K562 (cell line): ENCODE results near the gene GASK1A. TPM values are rescaled to one million over a fixed set of nuclear protein-coding genes. Genes with fewer than 3 reads are reported as not detected.

Experiments used
- ATAC-seq: fragments of 200-7000 bp; cut with Tn5 transposase; 3 replicates; pipeline ENCODE4 v1.9.1; 2020; ENCODE audit warnings: moderate library complexity
- BruUV-seq: library from RNA; stranded (reverse); fragments of 400-500 nt; replicated peaks from 2 replicates; lab custom pipeline; 2021; lab: Mats Ljungman, UMichigan
- CTCF ChIA-PET: fragments of 300-600 bp; formaldehyde crosslinking; extraction: SDS; loops from one replicate; lab custom pipeline; 2021; ENCODE audit warnings: low intra/inter-chr PET ratio; lab: Yijun Ruan, JAX
- POLR2A ChIA-PET: fragments of 300-600, 350-650 bp; sonication (Branson Sonifier 250); formaldehyde crosslinking; extraction: SDS; loops from one replicate; lab custom pipeline; 2021; ENCODE audit warnings: antibody characterized with exemption, inconsistent platforms; lab: Yijun Ruan, JAX
- DNase-seq, 4 experiments: peaks; one replicate each; pipeline versions ENCODE4 v3.0.0 to v3.0.0-alpha.2; 2011 to 2018; ENCODE audit warnings: low spot score in 3 of 4, mixed read lengths in 3 of 4; ENCODE audit errors: extremely low read depth in 1 of 4
- FAIRE-seq: peaks from 2 replicates; lab custom pipeline; 2011; peaks lifted over from hg19 to GRCh38; lab: Jason Lieb, UNC
- H2AFZ ChIP-seq: 2 replicates; pipeline ENCODE4 v1.6.0; 2011; ENCODE audit warnings: low read depth, low read length, control low read depth, inconsistent platforms
- H3K27ac ChIP-seq: fragments of 200-600 bp; 3 replicates; pipeline ENCODE4 v1.8.0; 2011; ENCODE audit warnings: low read depth, mild to moderate bottlenecking, control low read depth, inconsistent platforms, low read length, moderate library complexity, mixed read lengths; ENCODE audit errors: extremely low read depth
- H3K27me3 ChIP-seq, 2 experiments: fragments of 300-600 bp in 1 of 2; 2 replicates in 1 of 2; 3 replicates in 1 of 2; pipeline versions ENCODE4 v1.6.0 to v1.8.0; 2011; ENCODE audit warnings: inconsistent platforms in 2 of 2, low read length in 2 of 2, mild to moderate bottlenecking in 1 of 2, mixed read lengths in 1 of 2, moderate library complexity in 1 of 2; ENCODE audit not compliant: control insufficient read depth in 2 of 2, insufficient read depth in 2 of 2
- H3K36me3 ChIP-seq: fragments of 300-600 bp; 3 replicates; pipeline ENCODE4 v1.8.0; 2011; ENCODE audit warnings: mild to moderate bottlenecking, low read length, inconsistent platforms; ENCODE audit not compliant: control insufficient read depth, insufficient read depth
- H3K4me1 ChIP-seq, 2 experiments: fragments of 200-600 bp in 1 of 2; replicated peaks in 1 of 2; 2 replicates in 1 of 2; 3 replicates in 1 of 2; pipeline versions ENCODE4 v1.5.1 to v1.8.0; 2011; ENCODE audit warnings: inconsistent platforms in 2 of 2, low read length in 2 of 2, mild to moderate bottlenecking in 1 of 2, mixed read lengths in 1 of 2, moderate library complexity in 1 of 2; ENCODE audit not compliant: control insufficient read depth in 2 of 2, insufficient read depth in 2 of 2
- H3K4me2 ChIP-seq: 2 replicates; pipeline ENCODE4 v1.6.1; 2011; ENCODE audit warnings: low read length, control low read depth, inconsistent platforms, mixed read lengths; ENCODE audit not compliant: insufficient read depth
- H3K4me3 ChIP-seq: fragments of 200-600 bp; sonication (generic), shearing (Covaris generic); 2 replicates; pipeline ENCODE4 v1.5.1; 2016; ENCODE audit warnings: control low read depth, inconsistent platforms
- H3K79me2 ChIP-seq: fragments of 200-600 bp; 3 replicates; pipeline ENCODE4 v1.8.0; 2011; ENCODE audit warnings: low read length, inconsistent platforms; ENCODE audit not compliant: control insufficient read depth, insufficient read depth
- H3K9ac ChIP-seq, 2 experiments: 2 replicates each; pipeline versions ENCODE4 v1.6.0 to v1.6.1; 2011; ENCODE audit warnings: low read depth in 2 of 2, low read length in 2 of 2, control low read depth in 1 of 2, inconsistent platforms in 1 of 2, mild to moderate bottlenecking in 1 of 2, mixed read lengths in 1 of 2; ENCODE audit not compliant: insufficient read depth in 1 of 2
- H3K9me1 ChIP-seq: one replicate; pipeline ENCODE4 v1.6.0; 2011; ENCODE audit warnings: inconsistent platforms, mild to moderate bottlenecking, low read length, moderate library complexity; ENCODE audit not compliant: control insufficient read depth, insufficient read depth
- H3K9me3 ChIP-seq: replicated peaks from 2 replicates; pipeline ENCODE4 v1.5.1; 2011; ENCODE audit warnings: low read depth, low read length, inconsistent platforms; ENCODE audit not compliant: control insufficient read depth, insufficient read depth
- H4K20me1 ChIP-seq: replicated peaks from 2 replicates; pipeline ENCODE4 v1.6.1; 2011; ENCODE audit warnings: low read length, inconsistent platforms, mixed read lengths; ENCODE audit not compliant: control insufficient read depth, insufficient read depth
- C11orf30 ChIP-seq: fragments of 450-650 bp; IDR thresholded peaks from 2 replicates; pipeline ENCODE4 v1.6.1; 2016; ENCODE audit warnings: low read depth, mild to moderate bottlenecking
- CTCFL ChIP-seq: IDR thresholded peaks from 2 replicates; pipeline ENCODE4 v1.6.1; 2011; ENCODE audit warnings: borderline replicate concordance, low read depth, mild to moderate bottlenecking, moderate library complexity, low read length; ENCODE audit not compliant: insufficient read depth, poor library complexity, severe bottlenecking
- HDAC3 ChIP-seq: fragments of 450-650 bp; IDR thresholded peaks from 2 replicates; pipeline ENCODE4 v1.6.1; 2018; ENCODE audit warnings: borderline replicate concordance, mild to moderate bottlenecking, moderate library complexity; ENCODE audit not compliant: partially characterized antibody
- HMG20B ChIP-seq: fragments of 250-450 bp; sonication (Bioruptor Pico); IDR thresholded peaks from 2 replicates; pipeline ENCODE4 v1.5.0; 2021; ENCODE audit warnings: mild to moderate bottlenecking
- MAFK ChIP-seq: IDR thresholded peaks from 2 replicates; pipeline ENCODE4 v1.6.1; 2011; ENCODE audit warnings: low read length, improper control_type of control experiment
- REST ChIP-seq, 2 experiments: fragments of 450-650 bp; formaldehyde crosslinking in 1 of 2; IDR thresholded peaks; 2 replicates each; pipeline versions ENCODE4 v1.4.0 to v1.6.1; 2014 to 2020; ENCODE audit warnings: mild to moderate bottlenecking in 2 of 2, borderline replicate concordance in 1 of 2, low read depth in 1 of 2
- TCF15 ChIP-seq: fragments of 250-450 bp; sonication (Bioruptor Pico); IDR thresholded peaks from 2 replicates; pipeline ENCODE4 v1.8.0; 2022; ENCODE audit warnings: moderate library complexity, mild to moderate bottlenecking, inconsistent platforms
- in situ Hi-C: fragments of 300-500 bp; cut with MboI; formaldehyde crosslinking; loops from 4 replicates; pipeline ENCODE4 v1.15.0; 2018; ENCODE audit warnings: inconsistent platforms, mixed read lengths
- intact Hi-C: fragments of 100-400 bp; cut with micrococcal nuclease; formaldehyde crosslinking; loops from 2 replicates; pipeline ENCODE4 v1.14.2; 2022
- polyA plus RNA-seq, 8 experiments: library from polyadenylated mRNA; depleted of rRNA in 4 of 8; stranded (reverse) in 5 of 8; unstranded in 3 of 8; fragments of >200 nt; fragmentation: Nextera tagmentation in 2 of 8; fragmentation: Illumina TruSeq in 1 of 8; extraction: Ambion mirVana in 2 of 8; extraction: Trizol in 1 of 8; gene quantifications; 2 replicates each; pipeline versions ENCODE4 v1.2.1 to v1.2.3, GENCODE V29; 2011 to 2014; ENCODE audit warnings: inconsistent platforms in 1 of 8, missing spikeins in 1 of 8
- total RNA-seq, 7 experiments: library from RNA; depleted of rRNA in 6 of 7; stranded (reverse); fragments of >200 nt in 6 of 7; fragmentation: Illumina TruSeq in 2 of 7; extraction: Trizol in 2 of 7; gene quantifications; 2 replicates each; pipeline versions ENCODE4 v1.2.1 to v1.2.3, GENCODE V29; 2011 to 2021; ENCODE audit warnings: low replicate concordance in 1 of 7

Gene GASK1A
- total and polyA plus RNA-seq, 9 of the 15 experiments (the other 6 are each of a cell fraction or from before 2014, with no cell fraction given): 0.04 to 0.11 (median 0.05) TPM; not detected in 5

GRCh38 chr3:43077707-43078106 is 98.6 kb downstream of the GASK1A start:
- H2AFZ ChIP-seq: no peak overlapping the region
- no peaks in the 10 kb centered on the region for H3K79me2 ChIP-seq
- in situ Hi-C loops (no loop called here), intact Hi-C loops (loop anchor here (10.0 kb wide), 1 partner anchor 113 kb away; no protein-coding TSS in a partner anchor)
- H3K9me3 ChIP-seq: no peaks in the 10 kb centered on the region
- no peak for ATAC-seq
- H3K27ac ChIP-seq: no peak overlapping the region
- DNase-seq: no peak
- POLR2A ChIA-PET: interaction anchor here (0.6 to 1.6 kb wide), 2 partner anchors 10 to 52 kb away, joined by 3 to 4 read pairs; no protein-coding TSS in a partner anchor
- H3K27me3 ChIP-seq: peaks cover 0 to 3% of the 10 kb centered on the region in 2 experiments; a peak in 1 of 5 replicates
- H4K20me1 ChIP-seq: no peaks in the 10 kb centered on the region
- no peak overlapping the region for H3K4me3 ChIP-seq
- no peak overlapping the region for H3K4me2 ChIP-seq
- no peak overlapping the region for H3K9ac ChIP-seq
- no peaks in the 10 kb centered on the region for H3K9me1 ChIP-seq
- BruUV-seq: no TSS peak
- FAIRE-seq: no peak
- CTCF ChIA-PET: no interaction called here
- peaks cover 0 to 5% of the 10 kb centered on the region in 2 experiments; a peak in 1 of 5 replicates for H3K4me1 ChIP-seq
- peaks cover 10% of the 10 kb centered on the region; the same call in 1 of the 3 replicates for H3K36me3 ChIP-seq
- TF ChIP-seq CTCFL: no peak
- TF ChIP-seq HDAC3: no peak
- peak; percentile 54 for TF ChIP-seq C11orf30
- TF ChIP-seq MAFK: peak; percentile 78
- no peak for TF ChIP-seq TCF15 (CRISPR knock-in tag)
- TF ChIP-seq HMG20B (CRISPR knock-in tag): no peak
- TF ChIP-seq REST (IDR thresholded peaks at IDR 0.05; ENCODE audit: borderline replicate concordance): no peak
- TF ChIP-seq REST (CRISPR knock-in tag; IDR thresholded peaks at IDR 0.05; ENCODE audit: low read depth): no peak
